Upper lobe of left lung (tissue), 6 donors: ENCODE data around the gene KCNMA1. TPM values are rescaled to one million over a fixed set of nuclear protein-coding genes. Genes with fewer than 3 reads are reported as not detected.

Experiments
- ATAC-seq, 2 donors: fragments of 200-7000 bp; cut with Tn5 transposase; one replicate each; pipeline ENCODE4 v1.9.1; 2022; ENCODE audit warnings: mild to moderate bottlenecking in 2 of 2, moderate library complexity in 2 of 2; ENCODE audit not compliant: low FRiP score in 2 of 2
- DNase-seq, 2 donors: peaks; one replicate each; pipeline ENCODE4 v3.0.0-alpha.2; 2019 to 2020
- H3K27ac ChIP-seq, 4 donors: fragments of 200-600 bp; sonication (generic); one replicate each; pipeline ENCODE4 v1.5.1; 2016 to 2019
- H3K27me3 ChIP-seq, 4 donors: fragments of 200-600 bp; sonication (generic); one replicate each; pipeline ENCODE4 v1.5.1; 2017 to 2019
- H3K36me3 ChIP-seq, 4 donors: fragments of 200-600 bp; sonication (generic); one replicate each; pipeline ENCODE4 v1.5.1; 2016 to 2019
- H3K4me1 ChIP-seq, 4 donors: fragments of 200-600 bp; sonication (generic); one replicate each; pipeline ENCODE4 v1.5.1; 2018 to 2019
- H3K4me3 ChIP-seq, 4 donors: fragments of 200-600 bp; sonication (generic); one replicate each; pipeline ENCODE4 v1.5.1; 2017 to 2019; ENCODE audit warnings: mild to moderate bottlenecking in 2 of 4, moderate library complexity in 1 of 4
- H3K9me3 ChIP-seq, 4 donors: fragments of 200-600 bp; sonication (generic); one replicate each; pipeline ENCODE4 v1.5.1; 2018 to 2019
- EP300 ChIP-seq, 4 donors: sonication (generic); formaldehyde crosslinking; IDR thresholded peaks; one replicate each; pipeline ENCODE4 v1.5.1; 2017; ENCODE audit warnings: antibody characterized with exemption in 4 of 4, control low read depth in 2 of 4
- POLR2A ChIP-seq, 4 donors: fragments of 450-650 bp; IDR thresholded peaks; one replicate each; pipeline ENCODE4 v1.5.1; 2016 to 2017; ENCODE audit warnings: antibody characterized with exemption in 4 of 4, mild to moderate bottlenecking in 2 of 4
- POLR2AphosphoS5 ChIP-seq, 2 donors: sonication (generic); formaldehyde crosslinking; IDR thresholded peaks; one replicate each; pipeline ENCODE4 v1.5.1; 2017; ENCODE audit warnings: antibody characterized with exemption in 2 of 2
- WGBS, 2 donors: methylation state at CpG; one replicate each; pipeline ENCODE4 v1.1.5; 2017 to 2018; 5-methylcytosine and 5-hydroxymethylcytosine counted together
- total RNA-seq, 6 donors: library from RNA; depleted of rRNA in 4 of 6; stranded (reverse); fragments of >200 nt in 4 of 6; gene quantifications; one replicate each; pipeline versions ENCODE4 v1.1.0 to v1.2.1, GENCODE V29; 2016 to 2021
- TF ChIP-seq, protein P1 (sequence below), 6 experiments: fragments of 450-650 bp in 4 of 6; fragments of 200-600 bp in 2 of 6; sonication (generic) in 2 of 6; IDR thresholded peaks; one replicate each; pipeline ENCODE4 v1.5.1; 2016 to 2019; ENCODE audit warnings: antibody characterized with exemption in 6 of 6
- donor health status: DM: no; HTN: no; CAD: no; lungs with moderate emphysema.
- donor health status: DM: no; HTN: yes; CAD: no; lungs with severe emphysema.

KCNMA1 gene
- total RNA-seq, 6 donors from 2014 or later = 5.8 to 107 (median 22.0) TPM

DNA sequence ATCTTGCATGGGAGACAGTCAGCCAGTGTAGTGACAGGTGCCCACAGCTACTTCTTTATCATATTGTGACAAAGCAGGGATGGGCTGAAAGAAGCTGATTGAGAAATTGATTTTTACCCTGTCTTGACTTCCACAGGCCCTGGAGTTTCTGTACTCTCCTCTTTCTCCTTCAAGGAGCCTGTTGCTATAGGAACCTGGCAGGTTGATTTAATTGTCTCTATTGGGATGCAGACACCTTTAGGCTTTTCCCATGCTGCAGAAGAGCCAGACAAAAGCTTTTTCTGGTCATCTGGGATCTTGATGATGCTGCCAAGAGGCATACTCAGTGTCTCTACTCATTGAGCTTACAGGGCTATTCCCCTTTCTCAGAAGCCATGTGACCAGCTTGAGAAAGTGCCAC, 754.8 kb downstream of the KCNMA1 start:
- no peak for TF ChIP-seq EP300 (IDR thresholded peaks at IDR 0.05)
- TF ChIP-seq, protein P1, sequence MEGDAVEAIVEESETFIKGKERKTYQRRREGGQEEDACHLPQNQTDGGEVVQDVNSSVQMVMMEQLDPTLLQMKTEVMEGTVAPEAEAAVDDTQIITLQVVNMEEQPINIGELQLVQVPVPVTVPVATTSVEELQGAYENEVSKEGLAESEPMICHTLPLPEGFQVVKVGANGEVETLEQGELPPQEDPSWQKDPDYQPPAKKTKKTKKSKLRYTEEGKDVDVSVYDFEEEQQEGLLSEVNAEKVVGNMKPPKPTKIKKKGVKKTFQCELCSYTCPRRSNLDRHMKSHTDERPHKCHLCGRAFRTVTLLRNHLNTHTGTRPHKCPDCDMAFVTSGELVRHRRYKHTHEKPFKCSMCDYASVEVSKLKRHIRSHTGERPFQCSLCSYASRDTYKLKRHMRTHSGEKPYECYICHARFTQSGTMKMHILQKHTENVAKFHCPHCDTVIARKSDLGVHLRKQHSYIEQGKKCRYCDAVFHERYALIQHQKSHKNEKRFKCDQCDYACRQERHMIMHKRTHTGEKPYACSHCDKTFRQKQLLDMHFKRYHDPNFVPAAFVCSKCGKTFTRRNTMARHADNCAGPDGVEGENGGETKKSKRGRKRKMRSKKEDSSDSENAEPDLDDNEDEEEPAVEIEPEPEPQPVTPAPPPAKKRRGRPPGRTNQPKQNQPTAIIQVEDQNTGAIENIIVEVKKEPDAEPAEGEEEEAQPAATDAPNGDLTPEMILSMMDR (IDR thresholded peaks at IDR 0.05) = no peak
- TF ChIP-seq POLR2A (IDR thresholded peaks at IDR 0.05) = no peak
- TF ChIP-seq POLR2AphosphoS5 (IDR thresholded peaks at IDR 0.05) = no peak
- Histone ChIP-seq H3K36me3 (no peaks in the 10 kb centered on the region), H3K4me1 (no peaks in the 10 kb centered on the region), H3K27me3 (no peaks in the 10 kb centered on the region), H3K9me3 (no peaks in the 10 kb centered on the region), H3K27ac (no peak overlapping the region), H3K4me3 (no peak overlapping the region)
- ATAC-seq = no peak
- no peak for DNase-seq

DNA sequence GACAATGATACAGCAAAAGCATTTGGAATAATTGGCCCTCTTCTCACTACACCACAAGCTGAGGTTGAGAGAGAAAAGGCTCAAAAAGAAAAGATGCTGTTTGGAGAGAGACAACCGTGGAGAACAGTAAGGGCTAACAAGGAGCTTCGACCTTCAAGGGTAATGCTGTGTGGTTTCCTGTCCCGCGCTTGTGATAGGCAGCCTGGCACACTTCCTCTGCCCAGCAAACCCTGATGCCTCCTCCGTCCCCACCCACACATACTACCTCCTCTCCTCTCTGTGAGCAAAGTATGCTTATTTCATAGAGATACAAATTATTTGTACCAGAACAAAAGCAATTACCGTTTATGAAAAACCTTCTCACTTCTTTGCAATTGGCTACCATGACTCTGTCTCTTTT, 755.4 kb downstream of the KCNMA1 start:
- no peak for DNase-seq
- H3K27me3 ChIP-seq = no peaks in the 10 kb centered on the region
- H3K4me1 ChIP-seq = no peaks in the 10 kb centered on the region
- no peak for TF ChIP-seq POLR2A (IDR thresholded peaks at IDR 0.05)
- no peak for TF ChIP-seq EP300 (IDR thresholded peaks at IDR 0.05)
- no peak for TF ChIP-seq POLR2AphosphoS5 (IDR thresholded peaks at IDR 0.05)
- TF ChIP-seq, protein P1 (IDR thresholded peaks at IDR 0.05) = no peak
- no peak overlapping the region for H3K4me3 ChIP-seq
- 42 to 56% methylated on average over 6 of the region's 6 CpGs for WGBS, 2 donors
- H3K9me3 ChIP-seq = no peaks in the 10 kb centered on the region
- H3K27ac ChIP-seq = no peak overlapping the region
- no peaks in the 10 kb centered on the region for H3K36me3 ChIP-seq
- peak; percentile 63 to 65 for ATAC-seq

DNA sequence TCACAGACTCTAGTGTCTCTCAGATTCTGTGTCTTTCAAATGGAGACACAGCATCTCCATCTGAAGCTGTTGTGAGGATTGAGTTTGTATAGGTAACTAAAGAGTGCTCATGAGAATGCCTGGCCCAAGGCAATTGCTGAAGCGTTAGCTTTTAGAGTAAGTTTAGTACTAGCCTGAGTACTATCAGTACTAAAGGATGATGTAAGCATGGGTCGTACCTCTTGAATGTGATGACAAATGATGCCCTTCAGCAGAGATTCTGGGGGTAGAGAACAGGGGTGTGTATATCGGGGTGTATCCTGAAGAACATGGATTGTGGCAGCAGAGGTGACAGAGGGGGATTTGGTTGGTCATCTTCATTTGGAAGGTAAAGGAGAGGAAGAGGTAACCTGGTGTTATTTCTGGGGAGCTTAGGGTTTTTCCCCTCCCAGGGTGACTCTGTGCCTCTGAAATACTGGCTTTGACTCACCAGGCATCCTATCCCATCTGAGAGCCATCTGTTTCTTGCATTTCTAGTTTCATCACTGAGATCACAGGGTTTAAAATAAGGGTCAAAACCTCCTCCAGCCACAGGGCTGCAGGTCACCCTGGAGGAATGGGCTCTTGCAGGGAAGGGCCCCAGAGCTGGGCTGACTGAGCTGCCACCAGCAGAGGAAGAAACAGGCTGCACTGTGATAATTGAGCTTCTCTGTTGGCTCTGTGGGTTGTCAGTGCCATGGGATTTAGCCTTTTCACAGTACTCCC, 756.0 kb downstream of the KCNMA1 start:
- H3K27ac ChIP-seq = no peak overlapping the region
- no peaks in the 10 kb centered on the region for H3K9me3 ChIP-seq
- H3K4me1 ChIP-seq = no peaks in the 10 kb centered on the region
- 90 to 98% methylated on average over 3 of the region's 3 CpGs for WGBS, 2 donors
- H3K36me3 ChIP-seq = no peaks in the 10 kb centered on the region
- TF ChIP-seq EP300 (IDR thresholded peaks at IDR 0.05) (no peak), POLR2A (IDR thresholded peaks at IDR 0.05) (no peak), POLR2AphosphoS5 (IDR thresholded peaks at IDR 0.05) (no peak)
- TF ChIP-seq, protein P1 (IDR thresholded peaks at IDR 0.05) = no peak
- H3K4me3 ChIP-seq = no peak overlapping the region
- DNase-seq = no peak
- H3K27me3 ChIP-seq = no peaks in the 10 kb centered on the region
- ATAC-seq = no peak

DNA sequence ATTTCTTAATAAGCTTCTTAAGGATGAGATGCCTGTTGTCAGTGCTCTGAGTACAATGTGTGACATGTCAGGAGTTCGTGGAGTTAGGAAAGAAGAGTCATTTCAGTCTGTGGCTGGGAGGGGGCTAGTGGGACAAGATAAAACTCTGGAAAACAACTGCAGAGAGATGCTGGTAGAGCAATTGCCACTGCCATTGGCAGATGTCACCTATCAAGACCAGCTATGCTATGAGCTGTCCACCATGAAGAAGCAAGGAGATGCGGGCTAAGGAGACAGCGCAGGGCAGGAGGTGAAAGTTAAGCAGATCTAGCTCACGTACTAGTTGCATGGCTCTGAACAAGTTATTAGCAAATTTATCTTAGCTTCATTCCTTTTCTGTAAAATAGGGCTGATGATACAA, 756.7 kb downstream of the KCNMA1 start:
- H3K9me3 ChIP-seq = no peaks in the 10 kb centered on the region
- no peaks in the 10 kb centered on the region for H3K36me3 ChIP-seq
- no peaks in the 10 kb centered on the region for H3K4me1 ChIP-seq
- ATAC-seq (no peak), DNase-seq (no peak)
- no peak overlapping the region for H3K27ac ChIP-seq
- TF ChIP-seq EP300 (IDR thresholded peaks at IDR 0.05) (no peak), POLR2AphosphoS5 (IDR thresholded peaks at IDR 0.05) (no peak), POLR2A (IDR thresholded peaks at IDR 0.05) (no peak)
- TF ChIP-seq, protein P1 (IDR thresholded peaks at IDR 0.05) = no peak
- no peaks in the 10 kb centered on the region for H3K27me3 ChIP-seq
- H3K4me3 ChIP-seq = no peak overlapping the region
- WGBS, 2 donors = 90 to 93% methylated on average over 4 of the region's 4 CpGs
